Neutrophil (primary cell): Measurements from ENCODE around the gene DTHD1.
A peak's percentile ranks its signal among the peaks of the same experiment; 100 is the strongest.

Experiments used
- H3K27ac ChIP-seq: fragments of 200-600 bp; sonication (generic); 2 replicates; pipeline ENCODE4 v1.5.1; 2016; ENCODE audit warnings: mild to moderate bottlenecking, moderate library complexity
- H3K27me3 ChIP-seq: fragments of 200-600 bp; sonication (generic); 2 replicates; pipeline ENCODE4 v1.6.0; 2016; ENCODE audit warnings: mild to moderate bottlenecking
- H3K36me3 ChIP-seq: fragments of 200-600 bp; sonication (generic); 2 replicates; pipeline ENCODE4 v1.5.1; 2017
- H3K4me1 ChIP-seq, 2 experiments: fragments of 200-600 bp in 1 of 2; sonication (generic) in 1 of 2; 1 replicate in 1 of 2; 2 replicates in 1 of 2; pipeline versions ENCODE4 v1.5.1 to v1.6.1; 2013 to 2016; ENCODE audit warnings: low read depth in 1 of 2, low read length in 1 of 2, mild to moderate bottlenecking in 1 of 2, moderate library complexity in 1 of 2; ENCODE audit not compliant: control insufficient read depth in 1 of 2, insufficient read depth in 1 of 2
- H3K4me3 ChIP-seq, 2 experiments: fragments of 200-600 bp in 1 of 2; sonication (generic) in 1 of 2; 1 replicate in 1 of 2; 2 replicates in 1 of 2; pipeline ENCODE4 v1.5.1; 2013 to 2016; ENCODE audit warnings: low read depth in 1 of 2, low read length in 1 of 2, mild to moderate bottlenecking in 1 of 2, moderate library complexity in 1 of 2
- H3K9me3 ChIP-seq: fragments of 200-600 bp; sonication (generic); 2 replicates; pipeline ENCODE4 v1.5.1; 2016
- CTCF ChIP-seq: fragments of 200-600 bp; sonication (generic); IDR thresholded peaks from 2 replicates; pipeline ENCODE4 v1.5.1; 2016; ENCODE audit warnings: antibody characterized with exemption

Gene DTHD1

GRCh38 chr4:36310216-36310615 is 28.8 kb downstream of the DTHD1 start:
- TF ChIP-seq CTCF = no peak
- Histone ChIP-seq H3K27me3 (no peaks in the 10 kb centered on the region), H3K4me1 (peaks cover 59 to 76% of the 10 kb centered on the region in 2 experiments), H3K4me3 (peak overlapping the region; percentile 55 to 59), H3K36me3 (no peaks in the 10 kb centered on the region), H3K9me3 (no peaks in the 10 kb centered on the region), H3K27ac (peak overlapping the region; percentile 92)

GRCh38 chr4:36310793-36311192 is 29.4 kb downstream of the DTHD1 start:
- no peak for TF ChIP-seq CTCF
- H3K36me3 ChIP-seq = no peaks in the 10 kb centered on the region
- H3K9me3 ChIP-seq = no peaks in the 10 kb centered on the region
- H3K27ac ChIP-seq = peak overlapping the region; percentile 92
- H3K4me3 ChIP-seq = peak overlapping the region; percentile 55 to 59
- peaks cover 59 to 70% of the 10 kb centered on the region in 2 experiments for H3K4me1 ChIP-seq
- no peaks in the 10 kb centered on the region for H3K27me3 ChIP-seq

- no peak overlapping the region for H3K4me3 ChIP-seq
- H3K4me1 ChIP-seq = peaks cover 59 to 65% of the 10 kb centered on the region in 2 experiments
Measured at GRCh38 chr4:36312511-36312910, 31.1 kb downstream of the DTHD1 start.

GRCh38 chr4:36313301-36313700 is 31.9 kb downstream of the DTHD1 start:
- H3K36me3 ChIP-seq = no peaks in the 10 kb centered on the region
- H3K4me3 ChIP-seq = no peak overlapping the region
- no peaks in the 10 kb centered on the region for H3K9me3 ChIP-seq
- peaks cover 59 to 61% of the 10 kb centered on the region in 2 experiments for H3K4me1 ChIP-seq
- no peak for TF ChIP-seq CTCF
- H3K27ac ChIP-seq = peak overlapping the region; percentile 92
- no peaks in the 10 kb centered on the region for H3K27me3 ChIP-seq

More at GRCh38 chr4:36312511-36312910, 31.1 kb downstream of the DTHD1 start:
- no peaks in the 10 kb centered on the region for H3K36me3 ChIP-seq
- H3K27ac ChIP-seq = peak overlapping the region; percentile 92
- H3K9me3 ChIP-seq = no peaks in the 10 kb centered on the region
- TF ChIP-seq CTCF = no peak
- H3K27me3 ChIP-seq = no peaks in the 10 kb centered on the region

- Histone ChIP-seq H3K27ac (peak overlapping the region; percentile 92), H3K4me3 (no peak overlapping the region), H3K4me1 (peaks cover 56 to 57% of the 10 kb centered on the region in 2 experiments), H3K27me3 (no peaks in the 10 kb centered on the region), H3K36me3 (no peaks in the 10 kb centered on the region), H3K9me3 (no peaks in the 10 kb centered on the region)
- TF ChIP-seq CTCF = no peak
Measured at GRCh38 chr4:36313703-36314102, 32.3 kb downstream of the DTHD1 start.

GRCh38 chr4:36316607-36317006 is 35.2 kb downstream of the DTHD1 start:
- Histone ChIP-seq H3K4me1 (peaks cover 27 to 28% of the 10 kb centered on the region in 2 experiments), H3K9me3 (no peaks in the 10 kb centered on the region), H3K27me3 (no peaks in the 10 kb centered on the region), H3K4me3 (no peak overlapping the region), H3K27ac (no peak overlapping the region), H3K36me3 (no peaks in the 10 kb centered on the region)
- TF ChIP-seq CTCF = no peak
